Stimulated activated CD8-positive, alpha-beta memory T cell treated with anti-CD3 and anti-CD28 coated beads, Interleukin-12 subunit alpha, Interleukin-12 subunit beta, amount 100 ng/mL, for 24 hours (primary cell): Measurements from ENCODE around the gene LMAN1L.

Experiments
- DNase-seq: peaks from one replicate; pipeline ENCODE4 v3.0.0-alpha.2; 2020; ENCODE audit errors: extremely low read depth

LMAN1L gene

GRCh38 chr15:74812533-74812932 lies at the start of gene LMAN1L:
Gene LMAN1L, plus strand, starts transcription at chr15:74812835. Its CDS starts 20 bp downstream, at chr15:74812855.
- no peak for DNase-seq

DNA sequence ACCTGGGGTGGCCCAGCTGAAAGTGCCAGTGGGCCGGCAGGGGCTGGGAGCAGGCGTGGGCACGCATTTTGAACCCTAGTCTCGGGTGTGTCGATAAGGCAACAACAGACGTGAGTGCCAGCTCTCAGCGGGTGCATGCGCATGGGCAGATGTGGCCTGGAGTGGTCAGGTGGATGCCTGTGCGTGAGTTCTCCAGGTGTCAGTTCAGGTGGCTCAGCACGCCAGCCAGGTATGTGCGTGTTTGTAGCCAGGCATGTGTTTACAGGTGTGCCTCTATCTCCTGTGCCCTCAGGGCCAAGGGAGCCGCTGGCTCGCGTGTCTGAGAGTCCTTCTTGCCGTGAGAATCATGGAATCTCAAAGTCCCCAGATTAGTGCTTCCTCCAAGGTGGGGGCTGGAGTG lies 49.2 kb upstream of the LMAN1L start:
- no peak for DNase-seq

- no peak for DNase-seq
Measured at GRCh38 chr15:74767167-74768098, 45.2 kb upstream of the LMAN1L start.

DNA sequence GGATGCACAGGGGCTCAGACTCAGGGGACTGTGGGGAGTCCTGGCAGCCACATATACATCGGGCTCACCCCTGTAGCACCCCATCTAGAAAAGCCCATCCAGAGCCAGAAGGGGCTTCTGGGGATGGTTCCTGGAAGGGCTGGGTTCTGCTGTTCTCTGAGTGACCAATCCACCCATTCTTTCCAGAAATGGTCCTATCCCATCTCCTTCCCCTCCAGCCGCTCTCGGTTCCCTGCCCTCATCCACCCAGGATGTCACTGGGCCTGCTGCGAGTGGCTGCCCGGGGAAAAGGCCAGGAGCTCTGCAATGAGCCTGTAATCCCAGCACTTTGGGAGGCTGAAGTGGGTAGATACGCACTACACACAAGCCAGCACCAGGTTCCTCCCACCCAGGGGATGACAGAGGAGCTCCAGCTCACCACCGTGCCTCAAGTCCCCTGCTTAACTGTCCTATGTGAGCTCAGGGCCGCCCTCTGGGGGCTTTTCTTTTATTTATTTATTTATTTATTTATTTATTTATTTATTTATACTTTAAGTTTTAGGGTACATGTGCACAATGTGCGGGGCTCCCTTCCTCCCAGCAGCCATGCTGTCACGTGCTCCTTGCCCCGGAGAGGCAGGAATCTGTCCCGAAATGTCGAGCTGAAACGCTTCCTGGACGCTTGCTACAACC lies 44.4 kb upstream of the LMAN1L start:
- no peak for DNase-seq

- no peak for DNase-seq
Measured at GRCh38 chr15:74768771-74769342, 43.8 kb upstream of the LMAN1L start.

DNA sequence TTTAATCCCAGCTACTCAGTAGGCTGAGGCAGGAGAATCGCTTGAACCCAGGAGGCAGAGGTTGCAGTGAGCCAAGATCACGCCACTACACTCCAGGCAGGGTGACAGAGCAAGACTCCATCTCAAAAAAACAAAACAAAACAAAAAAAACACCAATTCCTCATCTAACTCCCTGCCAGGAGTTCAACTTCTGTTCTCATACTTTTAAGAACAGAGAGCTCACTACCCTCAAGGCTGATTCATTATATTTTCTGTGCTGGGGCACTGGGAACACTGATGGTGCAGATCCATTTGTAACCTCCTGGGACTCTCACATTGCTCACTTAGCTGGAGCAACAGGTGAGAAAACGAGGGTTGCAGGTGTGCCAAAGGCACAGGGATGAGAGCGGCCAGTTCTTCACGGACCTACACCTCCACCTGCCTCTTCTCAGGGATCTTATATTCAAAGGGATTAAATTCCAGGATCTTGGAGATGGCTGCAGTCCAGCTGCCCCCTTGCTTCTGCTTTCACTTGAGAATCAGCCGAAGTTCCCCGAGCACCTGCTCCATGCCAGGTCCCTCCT lies 43.1 kb upstream of the LMAN1L start:
- DNase-seq = no peak

DNA sequence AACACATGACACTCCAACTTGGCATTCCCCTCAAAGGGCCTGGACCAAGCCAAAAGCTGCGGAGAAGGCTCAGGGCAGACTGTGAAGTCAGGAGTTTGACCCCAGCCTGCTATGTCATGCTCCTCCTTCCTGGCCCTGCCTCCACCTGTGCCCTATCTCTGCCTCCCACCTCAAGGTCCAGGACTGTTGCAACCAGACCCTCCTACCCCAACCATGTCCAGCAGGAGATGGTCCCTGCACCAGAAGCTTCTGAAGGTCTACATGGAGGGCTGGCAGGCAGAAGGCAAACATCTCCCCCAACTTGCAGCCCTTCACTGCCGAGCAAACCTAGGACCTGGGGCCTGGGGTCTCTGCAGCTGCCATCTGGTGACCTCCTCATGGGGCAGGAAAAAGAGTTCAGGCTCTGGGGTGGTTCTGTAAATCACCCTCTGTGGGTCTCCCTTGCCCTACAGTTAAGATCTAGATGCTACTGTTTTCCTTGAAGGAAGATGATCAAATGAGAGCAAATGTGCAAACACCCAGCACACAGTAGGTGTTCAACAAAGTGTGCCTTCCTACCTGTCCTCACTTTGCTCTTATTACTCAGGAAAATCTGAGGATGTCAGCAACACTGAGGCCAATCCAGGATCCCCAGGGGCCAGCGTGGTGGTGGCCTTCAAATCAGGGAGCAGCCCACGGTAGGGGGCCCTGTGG lies 42.3 kb upstream of the LMAN1L start:
- no peak for DNase-seq

DNA sequence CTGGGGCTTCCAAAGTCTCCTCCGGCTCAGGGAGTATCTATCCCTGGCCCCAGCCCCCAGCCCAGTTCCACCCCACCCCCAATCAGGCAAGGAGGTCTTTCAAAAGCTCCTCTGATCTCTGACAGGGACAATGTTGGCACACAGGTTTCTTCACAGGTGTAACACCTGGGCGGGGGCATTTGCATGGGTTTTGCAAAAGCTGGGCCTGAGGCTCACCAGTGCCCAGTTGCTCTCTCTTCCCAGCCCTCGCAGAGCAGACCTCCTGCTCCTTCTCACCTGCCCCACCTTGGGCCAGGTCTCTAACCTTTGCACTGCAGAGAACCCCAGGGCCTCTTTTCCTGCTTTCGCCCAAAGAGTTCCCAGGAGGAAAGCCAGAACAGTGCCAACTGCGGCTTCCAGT lies 39.3 kb upstream of the LMAN1L start:
- no peak for DNase-seq

DNA sequence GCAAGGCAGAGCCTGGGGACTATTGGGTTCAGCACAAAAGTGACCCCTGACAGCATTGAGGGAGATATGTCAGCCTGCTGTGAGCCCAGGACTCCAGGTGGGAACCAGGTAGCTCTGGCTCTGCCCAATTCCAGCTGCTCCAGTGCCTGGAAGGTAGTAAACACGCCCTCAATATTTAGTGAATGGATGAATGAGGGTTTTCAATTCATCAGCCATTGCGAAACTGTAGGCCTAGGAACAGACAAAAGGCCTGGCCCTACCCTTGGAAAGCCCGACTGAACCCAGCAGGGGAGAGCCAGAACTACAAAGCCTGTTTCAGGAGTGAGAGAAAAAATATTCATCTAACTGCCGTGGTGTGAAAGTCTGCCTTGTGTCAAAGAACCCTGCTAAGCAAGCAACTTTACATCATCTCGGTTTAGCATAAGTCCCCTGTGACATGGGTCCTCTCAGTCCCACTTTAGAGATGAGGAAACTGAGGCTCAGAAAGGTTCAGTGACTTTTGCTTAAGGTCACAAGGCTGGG lies 38.8 kb upstream of the LMAN1L start:
- DNase-seq = no peak

DNA sequence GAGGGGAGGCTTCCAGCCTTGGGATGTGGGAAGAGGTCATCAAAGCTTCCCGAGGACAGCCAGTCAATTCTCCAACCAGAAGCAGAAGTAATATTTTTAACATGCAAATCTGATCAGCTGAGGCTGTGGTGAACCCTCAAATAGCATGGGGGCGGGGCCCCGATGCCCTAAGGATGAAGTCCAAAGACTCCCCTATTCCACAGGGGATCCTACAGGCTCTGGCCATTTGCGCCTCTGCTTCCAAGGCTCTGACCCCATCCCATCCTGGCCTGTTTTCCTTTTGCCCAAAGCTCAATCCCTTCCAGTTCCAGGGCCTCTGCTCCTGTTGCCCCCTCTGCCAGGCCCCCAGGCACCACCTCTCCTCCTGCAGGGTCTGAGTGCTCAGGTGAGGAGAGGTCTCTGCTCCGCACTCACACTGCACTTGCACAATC lies 37.5 kb upstream of the LMAN1L start:
- no peak for DNase-seq

DNA sequence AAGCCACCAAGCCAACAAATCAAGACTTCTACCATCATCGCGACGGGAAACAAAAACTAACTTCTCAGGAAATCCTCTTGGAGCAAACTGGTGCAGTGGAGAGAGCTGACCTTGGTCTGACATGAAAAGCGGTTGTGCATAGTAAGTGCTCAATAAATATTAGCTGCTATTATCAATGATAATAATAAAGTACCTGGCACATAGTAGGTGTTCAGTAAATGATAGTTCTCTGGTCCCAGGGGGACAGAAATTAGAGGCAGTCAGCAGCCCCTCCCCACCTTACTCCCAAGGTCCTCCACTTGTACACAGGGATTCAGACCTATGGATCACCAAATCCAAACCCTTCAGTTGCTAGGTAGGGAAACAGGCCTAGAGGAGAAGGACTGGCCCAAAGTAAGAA lies 36.7 kb upstream of the LMAN1L start:
- no peak for DNase-seq

- DNase-seq = no peak
Measured at GRCh38 chr15:74776821-74777768, 35.5 kb upstream of the LMAN1L start.

DNA sequence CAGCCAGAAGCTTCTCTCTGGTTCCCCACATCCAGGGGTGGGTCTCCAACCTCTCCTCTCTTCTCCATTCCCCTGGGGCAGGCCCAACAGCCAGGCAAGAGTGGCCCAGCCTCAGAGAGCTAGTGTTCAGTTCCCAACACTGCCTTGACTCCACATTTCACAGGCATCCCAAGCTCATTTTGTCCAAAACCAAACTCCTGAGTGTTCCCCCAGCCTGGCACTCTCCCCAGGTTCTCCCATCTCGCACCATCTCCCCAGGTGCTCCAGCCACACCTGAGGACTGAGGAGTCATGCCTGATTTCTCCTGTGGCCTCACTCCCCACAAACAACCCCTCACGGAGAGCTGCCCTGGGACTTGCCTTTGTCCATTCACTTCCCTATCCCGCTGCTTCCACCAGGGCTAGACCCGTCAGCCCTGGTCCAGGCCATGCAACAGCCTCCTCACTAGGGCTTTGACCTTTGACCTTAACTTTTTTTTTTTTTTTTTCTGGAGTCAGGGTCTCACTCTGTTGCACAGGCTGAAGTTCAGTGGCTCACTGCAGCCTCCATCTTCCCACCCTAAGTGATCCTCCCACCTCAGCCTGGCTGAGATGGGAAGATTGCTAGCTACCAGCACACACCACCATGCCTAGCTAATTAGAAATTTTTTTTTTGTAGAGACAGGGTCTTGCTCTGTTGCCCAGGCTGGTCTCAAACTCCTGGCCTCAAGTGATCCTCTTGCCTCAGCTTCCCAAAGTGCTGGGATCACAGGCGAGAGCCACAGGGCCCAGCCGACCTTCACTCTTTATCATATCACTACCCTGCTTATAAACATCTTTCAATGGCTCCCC lies 34.7 kb upstream of the LMAN1L start:
- no peak for DNase-seq

GRCh38 chr15:74778599-74778970 lies 34.0 kb upstream of the LMAN1L start:
- no peak for DNase-seq

- DNase-seq = no peak
Measured at GRCh38 chr15:74779162-74779648, 33.4 kb upstream of the LMAN1L start.

DNA sequence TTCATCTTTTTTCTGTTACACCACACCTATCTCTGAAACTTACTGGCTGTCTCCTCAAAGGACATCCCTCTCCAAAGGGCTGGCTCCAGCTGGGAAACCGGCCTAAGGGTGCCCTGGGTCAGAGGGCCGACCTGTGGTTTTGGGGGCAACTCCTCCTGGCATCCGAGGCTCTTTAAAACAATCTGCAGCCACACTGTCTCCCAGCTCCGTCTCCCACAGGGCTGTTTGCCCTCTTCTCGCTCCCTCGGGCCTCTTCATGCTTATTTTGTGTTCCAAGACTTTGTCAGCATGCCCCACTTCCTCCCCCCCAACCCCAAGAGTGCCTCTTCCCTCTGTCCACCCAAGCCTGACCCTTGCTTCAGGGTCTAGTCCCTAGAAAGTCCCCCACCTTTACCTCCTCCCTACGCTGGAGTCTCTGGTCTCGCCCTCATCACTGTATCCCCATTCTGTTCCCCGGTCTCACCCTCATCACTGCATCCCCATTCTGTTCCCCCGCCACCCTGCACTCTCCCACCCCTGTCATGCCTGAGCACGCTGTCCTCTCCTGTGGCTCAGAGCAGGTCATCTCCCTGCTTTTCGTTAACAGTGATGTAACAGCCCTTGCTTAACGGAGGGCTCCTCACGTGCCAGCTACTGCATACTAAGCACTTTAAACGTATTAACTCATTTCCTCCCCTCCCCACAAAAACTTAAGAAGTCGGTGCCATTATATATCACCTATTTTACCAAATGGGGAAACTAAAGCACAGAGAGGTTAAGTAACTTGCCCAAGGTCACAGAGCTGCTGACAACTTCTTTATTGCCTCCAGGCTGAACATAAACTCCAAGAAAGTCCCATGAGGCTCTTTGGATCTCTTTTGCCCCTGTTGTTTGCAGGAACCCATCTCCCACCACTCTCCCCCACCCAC lies 31.9 kb upstream of the LMAN1L start:
- DNase-seq = no peak

DNA sequence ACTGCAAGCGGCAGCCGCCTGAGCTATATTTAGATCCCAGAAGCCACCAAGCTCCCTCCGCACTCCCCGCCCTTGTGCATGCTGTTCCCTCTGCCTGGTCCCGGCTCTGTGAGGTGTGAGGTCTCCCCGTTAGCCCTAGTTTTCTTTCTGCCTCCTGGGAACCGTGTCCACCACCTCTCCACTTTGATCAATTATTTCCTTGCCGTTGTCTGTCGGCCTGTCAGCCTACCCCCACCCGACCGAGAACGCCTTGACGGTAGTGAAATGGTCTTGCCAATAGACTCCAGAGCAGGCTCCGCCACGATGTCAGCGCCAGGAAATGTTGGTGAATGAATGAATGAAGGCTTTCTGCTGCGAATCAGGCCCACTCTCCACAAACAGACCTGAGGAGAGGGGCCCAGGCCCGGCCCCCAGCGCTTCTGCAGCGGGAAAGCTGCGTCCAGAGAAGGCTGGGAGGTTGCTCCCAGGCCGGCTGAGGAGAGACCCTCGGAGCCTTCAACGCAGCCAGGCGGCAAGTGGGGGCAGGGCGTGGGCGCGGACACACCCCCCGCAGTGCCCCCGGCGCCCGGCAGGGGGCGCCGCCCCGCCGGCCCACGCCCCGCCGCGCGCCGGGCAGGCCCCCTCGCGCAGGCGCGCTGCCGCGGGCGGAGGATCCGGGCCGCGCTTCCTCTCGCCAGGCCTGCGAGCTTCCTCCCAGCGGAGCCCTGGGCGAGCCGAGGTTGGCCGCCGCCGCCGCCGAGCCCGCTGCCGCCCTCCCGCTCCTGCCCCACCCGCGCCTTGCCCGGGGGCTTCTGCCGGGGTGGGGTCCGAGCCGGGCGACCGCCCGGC lies 31.0 kb upstream of the LMAN1L start, which contains the start of gene CSK:
TSS of gene CSK (plus strand) at position 650 of the 828 bp plus-strand sequence. CDS start 16,218 bp downstream, outside the sequence.
- DNase-seq = no peak
